SK-N-SH treated with all-trans-retinoic acid at 6 μM for 48 hours (cell line): Measurements from ENCODE around the gene SERPINE1.

ENCODE experiments used
- ARNTL ChIP-seq: fragments of 450-650 bp; formaldehyde crosslinking; IDR thresholded peaks from 2 replicates; pipeline ENCODE4 v1.5.0; 2020; ENCODE audit warnings: low read depth, mild to moderate bottlenecking, moderate library complexity, borderline replicate concordance
- CREB5 ChIP-seq: fragments of 250-450 bp; sonication (Bioruptor Pico); IDR thresholded peaks from 2 replicates; pipeline ENCODE4 v1.5.1; 2020; ENCODE audit warnings: low read depth, mild to moderate bottlenecking, moderate library complexity
- GLIS3 ChIP-seq: fragments of 250-450 bp; sonication (Bioruptor Pico); IDR thresholded peaks from 2 replicates; pipeline ENCODE4 v1.5.0; 2020; ENCODE audit warnings: mild to moderate bottlenecking, moderate library complexity

- no peak for TF ChIP-seq ARNTL (CRISPR knock-in tag)
- no peak for TF ChIP-seq GLIS3 (CRISPR knock-in tag)
- TF ChIP-seq CREB5 (CRISPR knock-in tag), result no peak
These were observed 42.1 kb upstream of the SERPINE1 start for GRCh38 chr7:101084865-101085161.
